Measurements from ENCODE around the gene BST1. TPM values are rescaled to one million over a fixed set of nuclear protein-coding genes. Genes with fewer than 3 reads are reported as not detected.

The BST1 gene
- total and polyA plus RNA-seq, 10 of the 15 experiments (the other 5 are each of a cell fraction or from before 2014, with no cell fraction given) = 0.04 to 0.42 (median 0.11) TPM; not detected in 1

DNA sequence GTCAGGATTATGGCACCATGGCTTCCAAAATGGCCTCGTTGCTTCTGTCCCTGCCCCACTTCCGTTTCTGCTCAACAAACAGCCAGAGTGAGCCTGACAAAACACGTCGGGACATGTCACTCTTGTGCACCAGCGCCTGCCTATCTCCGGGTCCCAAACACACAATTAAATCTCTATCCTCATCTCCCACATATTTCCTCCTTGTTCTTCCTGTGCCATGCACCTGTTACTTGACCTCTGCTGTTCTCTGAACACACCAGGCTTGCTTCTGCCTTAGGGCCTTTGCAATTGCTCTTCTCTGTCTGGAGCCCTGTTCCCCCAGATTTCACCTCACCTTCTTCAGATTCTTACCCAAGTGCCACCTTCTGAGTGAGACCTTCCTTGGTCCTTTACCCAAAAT, 62.5 kb downstream of the BST1 start:
- Histone ChIP-seq H3K27me3 (replicated peaks in 1 of 2; ENCODE audit: control insufficient read depth in 2 of 2, insufficient read depth in 2 of 2, low read length in 1 of 2) (no peaks in the 10 kb centered on the region), H3K79me2 (ENCODE audit: control insufficient read depth, insufficient read depth, low read length) (no peaks in the 10 kb centered on the region), H4K20me1 (ENCODE audit: control insufficient read depth, insufficient read depth) (no peaks in the 10 kb centered on the region), H3K27ac (ENCODE audit: control insufficient read depth, insufficient read depth) (no peak overlapping the region), H3K9ac (ENCODE audit: control insufficient read depth, insufficient read depth, low read length) (no peak overlapping the region), H3K36me3 (ENCODE audit: control insufficient read depth in 2 of 2, insufficient read depth in 2 of 2, low read length in 1 of 2) (no peaks in the 10 kb centered on the region), H3K4me2 (ENCODE audit: control insufficient read depth, insufficient read depth) (no peak overlapping the region), H2AFZ (ENCODE audit: control insufficient read depth, low read depth, low read length) (no peak overlapping the region), H3K9me3 (replicated peaks; ENCODE audit: control insufficient read depth, insufficient read depth, low read length) (no peaks in the 10 kb centered on the region), H3K4me1 (ENCODE audit: control insufficient read depth, insufficient read depth, low read length) (peaks cover 18% of the 10 kb centered on the region; the same call in 1 of the 2 replicates), H3K4me3 (no peak overlapping the region)
- 70% methylated on average over 6 of the region's 6 CpGs for WGBS (ENCODE audit: insufficient coverage, insufficient replicate concordance, low lambda C conversion rate, missing lambda C conversion rate)
- ChIA-PET CTCF (interaction anchor here (1.2 to 2.7 kb wide), 6 partner anchors 8 to 191 kb away, joined by 3 to 29 read pairs (median 4); no protein-coding TSS in a partner anchor), POLR2A (interaction anchor here (5.5 kb wide), 1 partner anchor 9 kb away, joined by 19 read pairs; no protein-coding TSS in a partner anchor), SMC1A (ENCODE audit: uncharacterized antibody, unreplicated experiment) (interaction anchor here (1.4 to 2.7 kb wide), 5 partner anchors 8 to 21 kb away, joined by 4 to 25 read pairs (median 7); no protein-coding TSS in a partner anchor), RAD21 (ENCODE audit: unreplicated experiment) (interaction anchor here (1.6 to 2.7 kb wide), 3 partner anchors 9 to 40 kb away, joined by 7 to 13 read pairs (median 8); no protein-coding TSS in a partner anchor)
- ATAC-seq (no peak), FAIRE-seq (no peak), DNase-seq (ENCODE audit: low read depth, low spot score) (no peak)
- intact Hi-C loops (cut with micrococcal nuclease; ENCODE audit: unreplicated experiment) = no loop called here
- TF ChIP-seq, protein P1, sequence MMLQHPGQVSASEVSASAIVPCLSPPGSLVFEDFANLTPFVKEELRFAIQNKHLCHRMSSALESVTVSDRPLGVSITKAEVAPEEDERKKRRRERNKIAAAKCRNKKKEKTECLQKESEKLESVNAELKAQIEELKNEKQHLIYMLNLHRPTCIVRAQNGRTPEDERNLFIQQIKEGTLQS (IDR thresholded peaks at IDR 0.05; ENCODE audit: borderline replicate concordance, extremely low read depth, low read depth, low read length) = no peak
- TF ChIP-seq YY1 (IDR thresholded peaks at IDR 0.05; ENCODE audit: low read depth, low read length) = peak; percentile 41; the same call in 1 of the 2 replicates
- no peak for TF ChIP-seq ESRRA (IDR thresholded peaks at IDR 0.05; ENCODE audit: low read length)
- TF ChIP-seq JUND (IDR thresholded peaks at IDR 0.05; ENCODE audit: low read depth, low read length) = no peak
- TF ChIP-seq RUNX3 (IDR thresholded peaks at IDR 0.05; ENCODE audit: low read length) = no peak
- no TSS peak for BruUV-seq (replicated peaks)
- in situ Hi-C loops (cut with MboI) = no loop called here
